ENCODE results near the gene ZNF239. TPM values are rescaled to one million over a fixed set of nuclear protein-coding genes. Genes with fewer than 3 reads are reported as not detected.

Gene ZNF239
- total RNA-seq, 1 experiment from 2014 or later = 7.7 TPM

- TF ChIP-seq, protein P1, sequence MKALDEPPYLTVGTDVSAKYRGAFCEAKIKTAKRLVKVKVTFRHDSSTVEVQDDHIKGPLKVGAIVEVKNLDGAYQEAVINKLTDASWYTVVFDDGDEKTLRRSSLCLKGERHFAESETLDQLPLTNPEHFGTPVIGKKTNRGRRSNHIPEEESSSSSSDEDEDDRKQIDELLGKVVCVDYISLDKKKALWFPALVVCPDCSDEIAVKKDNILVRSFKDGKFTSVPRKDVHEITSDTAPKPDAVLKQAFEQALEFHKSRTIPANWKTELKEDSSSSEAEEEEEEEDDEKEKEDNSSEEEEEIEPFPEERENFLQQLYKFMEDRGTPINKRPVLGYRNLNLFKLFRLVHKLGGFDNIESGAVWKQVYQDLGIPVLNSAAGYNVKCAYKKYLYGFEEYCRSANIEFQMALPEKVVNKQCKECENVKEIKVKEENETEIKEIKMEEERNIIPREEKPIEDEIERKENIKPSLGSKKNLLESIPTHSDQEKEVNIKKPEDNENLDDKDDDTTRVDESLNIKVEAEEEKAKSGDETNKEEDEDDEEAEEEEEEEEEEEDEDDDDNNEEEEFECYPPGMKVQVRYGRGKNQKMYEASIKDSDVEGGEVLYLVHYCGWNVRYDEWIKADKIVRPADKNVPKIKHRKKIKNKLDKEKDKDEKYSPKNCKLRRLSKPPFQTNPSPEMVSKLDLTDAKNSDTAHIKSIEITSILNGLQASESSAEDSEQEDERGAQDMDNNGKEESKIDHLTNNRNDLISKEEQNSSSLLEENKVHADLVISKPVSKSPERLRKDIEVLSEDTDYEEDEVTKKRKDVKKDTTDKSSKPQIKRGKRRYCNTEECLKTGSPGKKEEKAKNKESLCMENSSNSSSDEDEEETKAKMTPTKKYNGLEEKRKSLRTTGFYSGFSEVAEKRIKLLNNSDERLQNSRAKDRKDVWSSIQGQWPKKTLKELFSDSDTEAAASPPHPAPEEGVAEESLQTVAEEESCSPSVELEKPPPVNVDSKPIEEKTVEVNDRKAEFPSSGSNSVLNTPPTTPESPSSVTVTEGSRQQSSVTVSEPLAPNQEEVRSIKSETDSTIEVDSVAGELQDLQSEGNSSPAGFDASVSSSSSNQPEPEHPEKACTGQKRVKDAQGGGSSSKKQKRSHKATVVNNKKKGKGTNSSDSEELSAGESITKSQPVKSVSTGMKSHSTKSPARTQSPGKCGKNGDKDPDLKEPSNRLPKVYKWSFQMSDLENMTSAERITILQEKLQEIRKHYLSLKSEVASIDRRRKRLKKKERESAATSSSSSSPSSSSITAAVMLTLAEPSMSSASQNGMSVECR (CRISPR knock-in tag; IDR thresholded peaks at IDR 0.05; ENCODE audit: borderline replicate concordance) = peak; percentile 96; the same call in 1 of the 2 replicates
- TF ChIP-seq CREB1 (CRISPR knock-in tag; IDR thresholded peaks at IDR 0.05) = peak; percentile 85
- peak; percentile 91 for TF ChIP-seq TEAD4 (CRISPR knock-in tag; IDR thresholded peaks at IDR 0.05)
- TF ChIP-seq, protein P2, sequence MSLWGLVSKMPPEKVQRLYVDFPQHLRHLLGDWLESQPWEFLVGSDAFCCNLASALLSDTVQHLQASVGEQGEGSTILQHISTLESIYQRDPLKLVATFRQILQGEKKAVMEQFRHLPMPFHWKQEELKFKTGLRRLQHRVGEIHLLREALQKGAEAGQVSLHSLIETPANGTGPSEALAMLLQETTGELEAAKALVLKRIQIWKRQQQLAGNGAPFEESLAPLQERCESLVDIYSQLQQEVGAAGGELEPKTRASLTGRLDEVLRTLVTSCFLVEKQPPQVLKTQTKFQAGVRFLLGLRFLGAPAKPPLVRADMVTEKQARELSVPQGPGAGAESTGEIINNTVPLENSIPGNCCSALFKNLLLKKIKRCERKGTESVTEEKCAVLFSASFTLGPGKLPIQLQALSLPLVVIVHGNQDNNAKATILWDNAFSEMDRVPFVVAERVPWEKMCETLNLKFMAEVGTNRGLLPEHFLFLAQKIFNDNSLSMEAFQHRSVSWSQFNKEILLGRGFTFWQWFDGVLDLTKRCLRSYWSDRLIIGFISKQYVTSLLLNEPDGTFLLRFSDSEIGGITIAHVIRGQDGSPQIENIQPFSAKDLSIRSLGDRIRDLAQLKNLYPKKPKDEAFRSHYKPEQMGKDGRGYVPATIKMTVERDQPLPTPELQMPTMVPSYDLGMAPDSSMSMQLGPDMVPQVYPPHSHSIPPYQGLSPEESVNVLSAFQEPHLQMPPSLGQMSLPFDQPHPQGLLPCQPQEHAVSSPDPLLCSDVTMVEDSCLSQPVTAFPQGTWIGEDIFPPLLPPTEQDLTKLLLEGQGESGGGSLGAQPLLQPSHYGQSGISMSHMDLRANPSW (CRISPR knock-in tag; conservative IDR thresholded peaks at IDR 0.05; ENCODE audit: low read depth) = no peak
- peak; percentile 97 for TF ChIP-seq ZBTB43 (CRISPR knock-in tag; IDR thresholded peaks at IDR 0.05)
- TF ChIP-seq PRDM15 (CRISPR knock-in tag; IDR thresholded peaks at IDR 0.05) = peak; percentile 70
- peak; percentile 86 for TF ChIP-seq ZNF263 (CRISPR knock-in tag; IDR thresholded peaks at IDR 0.05; ENCODE audit: low read depth)
- peak; percentile 91 for TF ChIP-seq IRF1 (CRISPR knock-in tag; IDR thresholded peaks at IDR 0.05)
- TF ChIP-seq, protein P3, sequence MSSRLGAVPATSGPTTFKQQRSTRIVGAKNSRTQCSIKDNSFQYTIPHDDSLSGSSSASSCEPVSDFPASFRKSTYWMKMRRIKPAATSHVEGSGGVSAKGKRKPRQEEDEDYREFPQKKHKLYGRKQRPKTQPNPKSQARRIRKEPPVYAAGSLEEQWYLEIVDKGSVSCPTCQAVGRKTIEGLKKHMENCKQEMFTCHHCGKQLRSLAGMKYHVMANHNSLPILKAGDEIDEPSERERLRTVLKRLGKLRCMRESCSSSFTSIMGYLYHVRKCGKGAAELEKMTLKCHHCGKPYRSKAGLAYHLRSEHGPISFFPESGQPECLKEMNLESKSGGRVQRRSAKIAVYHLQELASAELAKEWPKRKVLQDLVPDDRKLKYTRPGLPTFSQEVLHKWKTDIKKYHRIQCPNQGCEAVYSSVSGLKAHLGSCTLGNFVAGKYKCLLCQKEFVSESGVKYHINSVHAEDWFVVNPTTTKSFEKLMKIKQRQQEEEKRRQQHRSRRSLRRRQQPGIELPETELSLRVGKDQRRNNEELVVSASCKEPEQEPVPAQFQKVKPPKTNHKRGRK (CRISPR knock-in tag; IDR thresholded peaks at IDR 0.05; ENCODE audit: borderline replicate concordance) = 0 out of 2 replicates have a peak, but pooled peaks have one; percentile 60
- TF ChIP-seq, protein P4, sequence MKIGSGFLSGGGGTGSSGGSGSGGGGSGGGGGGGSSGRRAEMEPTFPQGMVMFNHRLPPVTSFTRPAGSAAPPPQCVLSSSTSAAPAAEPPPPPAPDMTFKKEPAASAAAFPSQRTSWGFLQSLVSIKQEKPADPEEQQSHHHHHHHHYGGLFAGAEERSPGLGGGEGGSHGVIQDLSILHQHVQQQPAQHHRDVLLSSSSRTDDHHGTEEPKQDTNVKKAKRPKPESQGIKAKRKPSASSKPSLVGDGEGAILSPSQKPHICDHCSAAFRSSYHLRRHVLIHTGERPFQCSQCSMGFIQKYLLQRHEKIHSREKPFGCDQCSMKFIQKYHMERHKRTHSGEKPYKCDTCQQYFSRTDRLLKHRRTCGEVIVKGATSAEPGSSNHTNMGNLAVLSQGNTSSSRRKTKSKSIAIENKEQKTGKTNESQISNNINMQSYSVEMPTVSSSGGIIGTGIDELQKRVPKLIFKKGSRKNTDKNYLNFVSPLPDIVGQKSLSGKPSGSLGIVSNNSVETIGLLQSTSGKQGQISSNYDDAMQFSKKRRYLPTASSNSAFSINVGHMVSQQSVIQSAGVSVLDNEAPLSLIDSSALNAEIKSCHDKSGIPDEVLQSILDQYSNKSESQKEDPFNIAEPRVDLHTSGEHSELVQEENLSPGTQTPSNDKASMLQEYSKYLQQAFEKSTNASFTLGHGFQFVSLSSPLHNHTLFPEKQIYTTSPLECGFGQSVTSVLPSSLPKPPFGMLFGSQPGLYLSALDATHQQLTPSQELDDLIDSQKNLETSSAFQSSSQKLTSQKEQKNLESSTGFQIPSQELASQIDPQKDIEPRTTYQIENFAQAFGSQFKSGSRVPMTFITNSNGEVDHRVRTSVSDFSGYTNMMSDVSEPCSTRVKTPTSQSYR (CRISPR knock-in tag; IDR thresholded peaks at IDR 0.05) = peak; percentile 40; the same call in 1 of the 2 replicates
- peak; percentile 89 for TF ChIP-seq MYBL2 (CRISPR knock-in tag; IDR thresholded peaks at IDR 0.05)
- peak; percentile 97 for TF ChIP-seq JUN (CRISPR knock-in tag; IDR thresholded peaks at IDR 0.05)
- peak; percentile 72; the same call in 1 of the 2 replicates for TF ChIP-seq GABPB1 (CRISPR knock-in tag; IDR thresholded peaks at IDR 0.05)
- peak; percentile 97 for TF ChIP-seq ZNF232 (CRISPR knock-in tag; IDR thresholded peaks at IDR 0.05)
- TF ChIP-seq ATF2 (CRISPR knock-in tag; IDR thresholded peaks at IDR 0.05; ENCODE audit: borderline replicate concordance, low read depth) = peak; percentile 76
Measured at GRCh38 chr10:43574001-43574892, at the start of gene ZNF239 (continued).

Data from WTC11 (cell line).